GM15510 (cell line): ENCODE results near the gene POP7.

ENCODE experiments used
- POLR2A ChIP-seq: IDR thresholded peaks from 3 replicates; pipeline ENCODE4 v1.6.1; 2011; ENCODE audit warnings: borderline replicate concordance; ENCODE audit not compliant: insufficient read length; ENCODE audit errors: extremely low read depth

POP7 gene

GRCh38 chr7:100685049-100685605, 20.8 kb upstream of the POP7 start:
- TF ChIP-seq POLR2A: no peak

GRCh38 chr7:100685631-100686145, 20.2 kb upstream of the POP7 start:
- TF ChIP-seq POLR2A: no peak

GRCh38 chr7:100686201-100686821, 19.6 kb upstream of the POP7 start:
- TF ChIP-seq POLR2A: no peak

- no peak for TF ChIP-seq POLR2A
These were observed 19.1 kb upstream of the POP7 start for GRCh38 chr7:100686822-100687211.

GRCh38 chr7:100687261-100687660, 18.7 kb upstream of the POP7 start:
- no peak for TF ChIP-seq POLR2A

- no peak for TF ChIP-seq POLR2A
These were observed 18.1 kb upstream of the POP7 start for GRCh38 chr7:100687751-100688300.

- no peak for TF ChIP-seq POLR2A
These were observed 17.5 kb upstream of the POP7 start for GRCh38 chr7:100688326-100688860.

GRCh38 chr7:100689230-100690135, 16.4 kb upstream of the POP7 start:
- no peak for TF ChIP-seq POLR2A

- TF ChIP-seq POLR2A: no peak
These were observed 14.0 kb upstream of the POP7 start for GRCh38 chr7:100691676-100692577.

- TF ChIP-seq POLR2A: no peak
These were observed 13.4 kb upstream of the POP7 start for GRCh38 chr7:100692578-100692961.

- no peak for TF ChIP-seq POLR2A
These were observed 12.4 kb upstream of the POP7 start for GRCh38 chr7:100693312-100694097.

- TF ChIP-seq POLR2A: no peak
These were observed 11.7 kb upstream of the POP7 start, which contains the start of gene GIGYF1 for GRCh38 chr7:100694098-100694745. TSS of gene GIGYF1 (minus strand) at chr7:100694250. CDS start at chr7:100688238, 6,012 bp downstream.

GRCh38 chr7:100696123-100696521, 9.8 kb upstream of the POP7 start:
- TF ChIP-seq POLR2A: no peak
